ENCODE measurements around the gene CLIC1.

CLIC1 gene

GRCh38 chr6:31702819-31703716, 33.3 kb downstream of the CLIC1 start, which contains the start of gene ABHD16A:
Gene ABHD16A (minus strand): TSS chr6:31703324. CDS start chr6:31703281, 43 bp downstream.
- peak; percentile 88 for TF ChIP-seq POLR2AphosphoS5 (IDR thresholded peaks at IDR 0.05; ENCODE audit: low read depth, low read length)
- TF ChIP-seq REST (IDR thresholded peaks at IDR 0.05; ENCODE audit: insufficient read depth in 1 of 2, low read depth in 2 of 2, low read length in 2 of 2), result no peak
- TF ChIP-seq SIN3A (IDR thresholded peaks at IDR 0.05; ENCODE audit: borderline replicate concordance, insufficient read depth, low read length), result peak; percentile 52; the same call in 1 of the 2 replicates
- TF ChIP-seq TAF1 (IDR thresholded peaks at IDR 0.05; ENCODE audit: borderline replicate concordance, insufficient read depth, low read length), result no peak
- peak; percentile 95 for TF ChIP-seq FOXP2 (optimal IDR thresholded peaks at IDR 0.05; ENCODE audit: borderline replicate concordance, extremely low read depth, extremely low read length, insufficient read depth)

DNA sequence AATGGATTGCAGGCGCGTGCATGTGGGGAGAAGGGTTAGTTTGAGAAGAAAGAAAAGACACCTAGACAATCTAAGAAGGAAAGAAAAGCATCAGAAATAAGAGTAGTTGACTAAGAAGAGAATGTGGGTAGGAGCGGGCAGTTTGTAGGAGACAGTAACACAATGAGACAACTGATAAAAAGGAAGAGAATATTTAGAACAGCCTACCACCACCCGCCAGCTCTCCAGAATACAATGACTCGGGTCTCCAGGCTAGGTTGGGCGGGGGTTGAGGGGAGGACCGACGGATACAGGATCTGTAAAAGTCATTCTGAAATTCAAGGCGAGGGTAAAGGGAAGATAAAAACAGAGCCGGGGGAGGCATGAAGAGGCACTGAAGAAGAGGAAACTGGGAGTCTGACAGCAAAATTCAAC, 33.9 kb downstream of the CLIC1 start:
- TF ChIP-seq SIN3A (IDR thresholded peaks at IDR 0.05; ENCODE audit: borderline replicate concordance, insufficient read depth, low read length), result no peak
- TF ChIP-seq REST (IDR thresholded peaks at IDR 0.05; ENCODE audit: insufficient read depth in 1 of 2, low read depth in 2 of 2, low read length in 2 of 2), result no peak
- TF ChIP-seq FOXP2 (optimal IDR thresholded peaks at IDR 0.05; ENCODE audit: borderline replicate concordance, extremely low read depth, extremely low read length, insufficient read depth), result no peak
- no peak for TF ChIP-seq TAF1 (IDR thresholded peaks at IDR 0.05; ENCODE audit: borderline replicate concordance, insufficient read depth, low read length)
- TF ChIP-seq POLR2AphosphoS5 (IDR thresholded peaks at IDR 0.05; ENCODE audit: low read depth, low read length), result no peak

DNA sequence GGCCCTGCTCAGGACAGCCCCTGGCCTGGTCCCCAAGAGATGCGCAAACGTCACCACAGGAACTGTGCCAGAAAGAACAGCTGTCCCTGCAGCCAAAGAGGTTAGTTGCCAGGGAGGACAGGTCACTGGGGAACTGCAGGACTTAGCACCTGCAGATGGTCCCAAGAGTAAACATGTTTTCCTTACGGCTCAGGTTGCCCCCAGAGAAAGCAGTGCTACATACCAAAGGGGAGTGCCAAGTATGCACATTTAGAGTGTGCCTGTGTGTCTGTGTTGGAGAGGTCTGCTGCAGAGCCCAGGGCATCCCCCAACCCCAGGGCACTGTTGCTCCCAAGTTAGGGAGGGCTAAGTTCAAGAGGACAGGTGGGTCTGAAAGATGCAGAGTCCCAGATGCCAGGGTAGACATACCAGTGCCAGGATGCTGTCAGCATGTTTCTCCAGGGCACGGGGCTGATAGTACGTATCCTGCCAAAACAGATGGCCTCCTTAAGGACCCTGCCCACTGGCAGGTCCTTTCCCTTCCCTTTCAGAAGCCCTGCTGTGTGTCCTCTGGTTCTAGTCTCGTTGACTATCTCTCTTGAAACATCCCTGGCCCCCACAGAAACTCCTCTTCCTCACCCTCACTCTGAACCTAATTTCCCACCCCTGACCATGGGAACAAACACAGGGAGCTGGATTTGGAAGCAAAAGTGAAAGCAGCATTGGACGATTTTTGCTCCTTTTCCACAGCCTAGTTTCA, 34.5 kb downstream of the CLIC1 start:
- TF ChIP-seq REST (IDR thresholded peaks at IDR 0.05; ENCODE audit: insufficient read depth in 1 of 2, low read depth in 2 of 2, low read length in 2 of 2), result no peak
- no peak for TF ChIP-seq POLR2AphosphoS5 (IDR thresholded peaks at IDR 0.05; ENCODE audit: low read depth, low read length)
- TF ChIP-seq FOXP2 (optimal IDR thresholded peaks at IDR 0.05; ENCODE audit: borderline replicate concordance, extremely low read depth, extremely low read length, insufficient read depth), result no peak
- no peak for TF ChIP-seq TAF1 (IDR thresholded peaks at IDR 0.05; ENCODE audit: borderline replicate concordance, insufficient read depth, low read length)
- no peak for TF ChIP-seq SIN3A (IDR thresholded peaks at IDR 0.05; ENCODE audit: borderline replicate concordance, insufficient read depth, low read length)

GRCh38 chr6:31700740-31701401, 35.5 kb downstream of the CLIC1 start:
- no peak for TF ChIP-seq SIN3A (IDR thresholded peaks at IDR 0.05; ENCODE audit: borderline replicate concordance, insufficient read depth, low read length)
- no peak for TF ChIP-seq REST (IDR thresholded peaks at IDR 0.05; ENCODE audit: insufficient read depth in 1 of 2, low read depth in 2 of 2, low read length in 2 of 2)
- no peak for TF ChIP-seq TAF1 (IDR thresholded peaks at IDR 0.05; ENCODE audit: borderline replicate concordance, insufficient read depth, low read length)
- no peak for TF ChIP-seq POLR2AphosphoS5 (IDR thresholded peaks at IDR 0.05; ENCODE audit: low read depth, low read length)
- TF ChIP-seq FOXP2 (optimal IDR thresholded peaks at IDR 0.05; ENCODE audit: borderline replicate concordance, extremely low read depth, extremely low read length, insufficient read depth), result no peak
